GM18873 (cell line): ENCODE results near the gene RPL18.

Experiments used
- ATAC-seq: cut with Tn5 transposase; IDR thresholded peaks from one replicate; pipeline ENCODE4 v1.9.1; 2021; ENCODE audit warnings: mild to moderate bottlenecking, moderate library complexity, moderate number of reproducible peaks; ENCODE audit not compliant: unreplicated experiment, low FRiP score

The RPL18 gene

DNA sequence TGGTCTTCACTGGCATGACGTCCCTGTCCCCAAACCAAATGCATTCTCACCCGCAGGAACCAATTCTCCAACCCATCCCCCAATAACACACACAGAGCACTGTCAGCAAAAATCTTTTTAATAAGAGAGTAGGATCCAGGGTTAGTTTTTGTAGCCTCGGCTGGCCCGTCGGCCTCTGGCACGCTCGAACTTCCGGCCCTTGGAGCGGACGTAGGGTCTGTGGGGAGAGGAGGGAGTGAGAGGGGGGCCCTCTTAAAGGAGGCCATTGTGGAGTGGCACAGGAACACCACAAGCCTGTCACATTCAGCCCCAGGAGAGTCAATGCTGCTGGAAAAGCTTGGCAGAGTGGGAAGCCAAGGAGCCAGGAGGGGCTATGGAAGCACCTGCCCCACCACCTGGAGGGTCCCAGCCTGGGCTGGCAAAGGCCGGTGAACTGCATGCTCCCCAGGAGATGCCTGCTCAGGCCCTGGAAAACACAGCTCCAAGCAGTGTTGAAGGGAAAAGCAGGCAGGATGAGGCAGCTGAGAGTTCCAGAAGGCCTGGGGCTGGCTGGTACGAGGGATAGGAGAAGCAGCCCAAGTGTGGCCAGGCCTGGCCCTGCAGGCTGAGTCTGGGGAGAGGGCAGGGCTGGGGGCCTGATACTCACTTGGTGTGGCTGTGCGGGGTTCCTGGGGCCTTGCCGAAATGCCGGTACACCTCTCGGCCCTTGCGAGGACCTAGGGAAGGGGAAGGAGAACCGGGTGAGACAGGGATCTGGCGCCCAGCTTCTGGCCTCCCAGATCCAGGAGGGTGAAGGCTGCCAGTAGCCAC is 3.5 kb downstream of the RPL18 start:
- ATAC-seq: no peak

GRCh38 chr19:48614436-48615230 is 4.3 kb downstream of the RPL18 start, which contains the start of gene FAM83E:
Gene FAM83E (minus strand): TSS chr19:48615076. CDS start chr19:48613372, 1,704 bp downstream.
- no peak for ATAC-seq

GRCh38 chr19:48613852-48614435 is 5.0 kb downstream of the RPL18 start:
- no peak for ATAC-seq

DNA sequence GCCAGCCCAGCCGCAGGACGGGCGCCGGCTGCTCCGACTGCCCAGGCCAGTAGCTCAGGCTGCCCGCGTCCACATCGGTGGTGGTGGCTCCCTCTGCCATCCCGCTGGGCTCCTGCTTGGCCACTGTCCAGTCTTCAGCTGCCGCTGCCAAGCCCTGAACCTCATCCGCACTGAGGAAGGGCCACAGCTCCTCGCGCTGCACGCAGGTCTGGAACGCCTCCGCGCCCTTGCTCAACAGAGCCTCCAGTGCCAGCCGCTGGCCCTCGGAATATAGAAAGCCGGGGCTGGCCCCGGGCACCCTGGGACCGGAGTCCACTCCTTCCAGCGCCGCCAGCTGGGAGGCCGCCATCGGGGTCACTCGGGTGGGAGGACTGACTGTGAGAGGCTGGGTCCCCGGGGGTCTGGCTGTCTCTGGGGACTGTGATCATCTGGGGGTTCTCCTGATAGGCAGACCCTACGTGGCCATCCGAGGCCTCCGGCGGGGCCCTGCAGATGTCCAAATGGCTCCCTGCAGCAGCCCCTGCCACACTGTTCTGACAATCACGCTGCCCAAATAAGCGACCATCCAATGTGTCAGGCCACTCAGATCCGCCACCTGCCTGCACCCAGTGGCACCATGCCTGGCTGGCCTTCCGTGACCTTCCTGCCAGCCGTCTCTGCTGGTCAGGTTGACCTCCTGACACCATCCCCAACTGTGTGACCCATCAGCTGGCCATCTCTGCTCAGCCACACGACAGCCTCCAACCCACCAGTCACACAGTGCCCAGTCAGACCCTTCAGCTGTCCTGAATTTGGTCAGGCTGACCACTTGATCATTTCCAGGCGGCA is 5.7 kb downstream of the RPL18 start:
- ATAC-seq: no peak

DNA sequence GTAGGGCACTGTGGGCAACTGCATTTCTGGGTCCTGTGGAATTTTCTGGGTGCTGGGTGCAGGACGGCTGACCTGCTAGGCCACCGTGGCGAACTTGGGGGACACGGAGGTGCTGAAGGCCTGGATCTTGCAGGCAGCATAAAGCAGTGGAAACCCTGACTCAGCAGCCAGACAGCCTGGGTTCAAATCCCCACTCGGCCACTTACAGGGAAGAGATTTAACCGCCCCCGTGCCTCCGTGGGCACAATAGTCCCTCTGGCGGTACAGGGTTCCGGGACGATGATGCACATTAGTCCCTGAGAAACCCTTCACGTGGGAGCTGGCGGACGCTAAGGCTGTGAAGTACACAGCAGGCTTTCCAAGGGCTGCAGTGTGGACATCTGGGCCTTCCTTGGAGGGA is 7.1 kb downstream of the RPL18 start:
- ATAC-seq: no peak

GRCh38 chr19:48609571-48610108 is 9.3 kb downstream of the RPL18 start:
- ATAC-seq: no peak

- ATAC-seq: no peak
These were observed 10.1 kb downstream of the RPL18 start for GRCh38 chr19:48608798-48609263.

GRCh38 chr19:48607359-48607755 is 11.6 kb downstream of the RPL18 start:
- no peak for ATAC-seq

DNA sequence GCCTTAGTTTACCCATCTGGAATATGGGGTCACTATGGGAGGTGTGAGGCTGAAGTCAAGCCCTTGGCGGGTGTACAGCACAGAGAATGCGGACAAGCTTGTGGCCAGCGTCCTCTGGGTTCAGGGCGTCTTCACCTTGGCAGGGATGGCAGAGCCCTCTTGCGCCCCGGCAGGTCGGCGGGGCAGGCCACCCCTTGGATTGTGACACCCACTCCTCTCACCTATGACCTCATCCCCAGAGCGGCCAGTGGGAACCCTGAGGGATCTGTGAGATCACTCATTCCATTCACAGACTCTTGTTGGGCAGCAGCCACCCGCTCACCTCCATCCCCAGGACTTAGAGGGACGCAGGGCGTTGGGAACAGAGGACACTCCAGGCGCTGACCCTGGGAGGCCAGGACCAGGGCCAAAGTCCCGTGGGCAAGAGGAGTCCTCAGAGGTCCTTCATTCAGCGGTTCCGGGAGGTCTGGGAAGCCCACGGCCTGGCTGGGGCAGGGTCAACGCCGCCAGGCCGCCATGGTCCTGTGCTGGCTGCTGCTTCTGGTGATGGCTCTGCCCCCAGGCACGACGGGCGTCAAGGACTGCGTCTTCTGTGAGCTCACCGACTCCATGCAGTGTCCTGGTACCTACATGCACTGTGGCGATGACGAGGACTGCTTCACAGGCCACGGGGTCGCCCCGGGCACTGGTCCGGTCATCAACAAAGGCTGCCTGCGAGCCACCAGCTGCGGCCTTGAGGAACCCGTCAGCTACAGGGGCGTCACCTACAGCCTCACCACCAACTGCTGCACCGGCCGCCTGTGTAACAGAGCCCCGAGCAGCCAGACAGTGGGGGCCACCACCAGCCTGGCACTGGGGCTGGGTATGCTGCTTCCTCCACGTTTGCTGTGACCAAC is 12.3 kb downstream of the RPL18 start, which contains the start of gene SPACA4:
TSS of gene SPACA4 (plus strand) at position 280 of the 896 bp plus-strand sequence. CDS start at position 517, 237 bp downstream.
- ATAC-seq: no peak

DNA sequence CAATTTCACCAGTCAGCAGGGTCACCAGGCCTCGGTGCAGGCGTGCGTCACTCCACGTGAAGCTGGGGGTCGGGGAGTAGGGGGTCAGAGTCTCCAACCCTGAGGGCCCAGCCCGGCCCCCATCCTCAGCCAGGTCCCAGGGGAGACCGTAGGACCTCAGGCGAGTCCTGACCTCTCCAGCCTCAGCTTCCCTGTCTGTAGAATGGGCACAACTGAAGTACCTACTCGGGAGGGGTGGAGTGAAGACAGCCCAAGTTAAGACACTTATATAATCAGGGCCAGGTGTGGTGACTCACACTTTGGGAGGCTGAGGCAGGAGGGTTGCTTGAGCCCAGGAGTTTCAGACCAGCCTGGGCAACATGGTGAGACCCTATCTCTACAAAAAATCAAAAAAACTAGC is 15.1 kb downstream of the RPL18 start:
- no peak for ATAC-seq

DNA sequence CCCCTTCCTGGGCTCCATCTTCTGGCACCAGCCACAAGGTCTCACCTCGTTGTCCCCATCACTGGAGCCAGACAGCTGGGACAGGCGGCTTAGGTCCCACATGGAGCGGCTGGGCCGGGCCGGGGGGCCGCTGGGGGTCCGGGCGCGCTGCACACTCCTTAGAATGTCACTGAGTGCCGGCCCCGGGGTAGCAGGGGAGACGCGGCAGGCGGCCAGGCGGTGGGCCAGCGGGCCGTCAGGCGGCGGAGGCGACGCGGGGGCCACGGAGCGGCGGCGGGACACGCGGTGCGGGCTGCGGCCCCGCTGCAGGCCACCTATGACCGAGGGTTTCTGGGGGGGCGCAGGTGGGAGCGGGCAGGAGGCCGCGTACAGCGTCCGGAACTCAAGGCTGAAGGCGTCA is 15.5 kb downstream of the RPL18 start:
- ATAC-seq: no peak

GRCh38 chr19:48603001-48603400 is 16.0 kb downstream of the RPL18 start:
- ATAC-seq: no peak

DNA sequence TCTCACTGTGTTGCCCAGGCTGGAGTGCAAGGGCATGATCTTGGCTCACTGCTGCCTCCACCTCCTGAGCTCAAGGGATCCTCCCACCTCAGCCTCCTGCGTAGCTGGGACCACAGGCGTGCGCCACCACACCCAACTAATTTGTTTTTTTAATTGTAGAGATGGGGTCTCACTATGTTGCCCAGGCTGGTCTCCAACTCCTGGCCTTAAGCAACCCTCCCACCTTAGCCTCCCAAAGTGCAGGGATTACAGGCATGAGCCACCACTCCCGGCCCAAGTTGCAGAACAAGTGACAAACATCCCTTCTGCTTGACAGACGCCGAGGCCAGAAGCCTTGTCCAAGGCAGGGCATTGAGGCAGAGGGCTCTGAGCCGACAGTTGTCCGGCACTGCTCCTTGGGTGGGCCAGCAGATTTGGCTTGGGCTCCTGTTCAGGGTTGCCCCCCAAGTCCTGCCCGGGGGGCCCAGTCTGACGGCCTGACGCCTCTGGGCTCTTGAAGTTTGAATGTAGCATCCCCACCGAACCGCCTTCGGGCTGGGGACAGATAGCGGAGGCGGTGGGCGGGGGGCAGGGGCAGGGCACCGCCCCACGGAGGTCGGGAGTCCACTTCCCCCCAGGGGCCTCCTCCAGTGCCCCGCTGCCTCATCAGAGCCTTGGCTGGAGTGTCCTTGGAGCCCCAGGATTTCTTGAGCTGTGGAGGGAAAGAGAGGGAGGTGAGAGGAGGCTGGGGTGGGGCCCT is 18.1 kb downstream of the RPL18 start:
- ATAC-seq: no peak

DNA sequence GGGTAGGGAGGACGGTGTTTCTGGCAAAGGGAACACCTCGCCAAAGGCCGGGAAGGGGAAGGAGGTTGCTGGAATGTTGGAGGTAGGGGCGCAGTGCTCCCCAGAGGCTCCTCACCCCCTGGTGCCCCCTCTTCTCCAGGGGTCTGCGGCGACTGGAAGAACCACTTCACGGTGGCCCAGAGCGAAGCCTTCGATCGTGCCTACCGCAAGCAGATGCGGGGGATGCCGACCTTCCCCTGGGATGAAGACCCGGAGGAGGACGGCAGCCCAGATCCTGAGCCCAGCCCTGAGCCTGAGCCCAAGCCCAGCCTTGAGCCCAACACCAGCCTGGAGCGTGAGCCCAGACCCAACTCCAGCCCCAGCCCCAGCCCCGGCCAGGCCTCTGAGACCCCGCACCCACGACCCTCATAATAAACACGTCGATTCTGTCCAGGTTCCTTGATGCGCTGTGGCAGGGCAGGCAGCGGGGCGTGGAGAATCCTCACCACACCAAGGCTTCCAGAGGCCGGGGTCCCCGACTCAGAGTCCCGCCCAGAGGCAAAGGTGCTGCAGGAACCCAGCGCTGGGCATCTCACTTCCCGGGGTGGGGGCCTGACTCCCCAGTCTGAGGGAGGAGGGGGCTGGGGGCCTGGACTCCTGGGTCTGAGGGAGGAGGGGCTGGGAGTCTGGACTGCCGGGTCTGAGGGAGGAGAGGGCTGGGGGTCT is 19.8 kb downstream of the RPL18 start:
- no peak for ATAC-seq

GRCh38 chr19:48596679-48597465 is 22.1 kb downstream of the RPL18 start:
- ATAC-seq: no peak

GRCh38 chr19:48596237-48596636 is 22.7 kb downstream of the RPL18 start:
- ATAC-seq: no peak

- ATAC-seq: no peak
These were observed 23.1 kb downstream of the RPL18 start for GRCh38 chr19:48595833-48596232.
